Activated CD4-positive, alpha-beta T cell treated with anti-CD3 and anti-CD28 coated beads, Interleukin-2, amount 10 ng/mL, durations not matched to agents 7 days and 5 days (primary cell): ENCODE measurements around the gene PINK1. TPM values are rescaled to one million over a fixed set of nuclear protein-coding genes. Genes with fewer than 3 reads are reported as not detected.
"Not testable (repeated sequence)": the region's sequence is repeated elsewhere in the genome, so short reads cannot be mapped to it uniquely, and the experiment has no call there.

Experiments used
- CTCF ChIA-PET: fragments of 350-600 bp; sonication (Branson Sonifier 250); formaldehyde crosslinking; loops from one replicate; lab custom pipeline; 2021; ENCODE audit warnings: antibody characterized with exemption; lab: Charles Lee
- POLR2A ChIA-PET: fragments of 350-600 bp; sonication (Branson Sonifier 250); formaldehyde crosslinking; loops from one replicate; lab custom pipeline; 2021; ENCODE audit warnings: antibody characterized with exemption; lab: Charles Lee
- DNase-seq: peaks from one replicate; pipeline ENCODE4 v3.0.0-alpha.2; 2020
- H3K27ac Mint-ChIP-seq: one replicate; pipeline ENCODE4 v1.8.0; 2021; ENCODE audit warnings: mild to moderate bottlenecking, moderate library complexity, mixed read lengths
- H3K27me3 Mint-ChIP-seq: one replicate; pipeline ENCODE4 v1.8.0; 2021; ENCODE audit warnings: mixed read lengths
- H3K36me3 Mint-ChIP-seq: one replicate; pipeline ENCODE4 v1.8.0; 2021; ENCODE audit warnings: low read depth, mixed read lengths
- H3K4me1 Mint-ChIP-seq: one replicate; pipeline ENCODE4 v1.8.0; 2021; ENCODE audit warnings: mixed read lengths
- H3K4me3 Mint-ChIP-seq: one replicate; pipeline ENCODE4 v1.8.0; 2021; ENCODE audit warnings: mild to moderate bottlenecking, moderate library complexity, mixed read lengths
- H3K9me3 Mint-ChIP-seq: one replicate; pipeline ENCODE4 v1.8.0; 2021; ENCODE audit warnings: mixed read lengths
- total RNA-seq, 2 experiments: library from RNA; stranded (reverse); gene quantifications; one replicate each; pipeline ENCODE4 v1.2.3, GENCODE V29; 2021

The PINK1 gene
- total RNA-seq, 2 experiments from 2014 or later = 3.1 to 4.1 TPM

- no peak overlapping the region for H3K4me3 Mint-ChIP-seq
- H3K27ac Mint-ChIP-seq = no peak overlapping the region
- CTCF ChIA-PET = interaction anchor here (0.8 kb wide), 1 partner anchor 9 kb away, joined by 3 read pairs; no protein-coding TSS in a partner anchor
Observed at GRCh38 chr1:20600156-20600555, 33.1 kb upstream of the PINK1 start.

GRCh38 chr1:20601129-20601825 is 32.0 kb upstream of the PINK1 start:
- Mint-ChIP-seq H3K4me3 (no peak overlapping the region), H3K27me3 (peaks cover 2% of the 10 kb centered on the region), H3K36me3 (no peaks in the 10 kb centered on the region), H3K4me1 (no peaks in the 10 kb centered on the region), H3K27ac (no peak overlapping the region), H3K9me3 (no peaks in the 10 kb centered on the region)
- ChIA-PET POLR2A (no interaction called here), CTCF (interaction anchor here (0.8 kb wide), 1 partner anchor 8 kb away, joined by 3 read pairs; no protein-coding TSS in a partner anchor)
- DNase-seq = no peak

More at GRCh38 chr1:20600156-20600555, 33.1 kb upstream of the PINK1 start:
- POLR2A ChIA-PET = no interaction called here
- Mint-ChIP-seq H3K36me3 (no peaks in the 10 kb centered on the region), H3K9me3 (no peaks in the 10 kb centered on the region), H3K27me3 (peaks cover 2% of the 10 kb centered on the region), H3K4me1 (no peaks in the 10 kb centered on the region)
- DNase-seq = no peak

- Mint-ChIP-seq H3K4me1 (no peaks in the 10 kb centered on the region), H3K27me3 (peaks cover 2% of the 10 kb centered on the region), H3K9me3 (no peaks in the 10 kb centered on the region), H3K36me3 (no peaks in the 10 kb centered on the region), H3K4me3 (no peak overlapping the region), H3K27ac (no peak overlapping the region)
- CTCF ChIA-PET = no interaction called here
- no peak for DNase-seq
- POLR2A ChIA-PET = no interaction called here
Observed at GRCh38 chr1:20602851-20603450, 30.3 kb upstream of the PINK1 start.

GRCh38 chr1:20603504-20604464 is 29.5 kb upstream of the PINK1 start:
- CTCF ChIA-PET = no interaction called here
- no peak for DNase-seq
- Mint-ChIP-seq H3K27me3 (peaks cover 2% of the 10 kb centered on the region), H3K9me3 (no peaks in the 10 kb centered on the region), H3K4me1 (no peaks in the 10 kb centered on the region), H3K27ac (no peak overlapping the region), H3K36me3 (no peaks in the 10 kb centered on the region), H3K4me3 (no peak overlapping the region)
- POLR2A ChIA-PET = no interaction called here

- H3K9me3 Mint-ChIP-seq = no peaks in the 10 kb centered on the region
- no peaks in the 10 kb centered on the region for H3K4me1 Mint-ChIP-seq
- peaks cover 2% of the 10 kb centered on the region for H3K27me3 Mint-ChIP-seq
- no peak overlapping the region for H3K4me3 Mint-ChIP-seq
- no peak overlapping the region for H3K27ac Mint-ChIP-seq
- no peaks in the 10 kb centered on the region for H3K36me3 Mint-ChIP-seq
- DNase-seq = no peak
- POLR2A ChIA-PET = no interaction called here
- CTCF ChIA-PET = no interaction called here
Observed at GRCh38 chr1:20604678-20605077, 28.6 kb upstream of the PINK1 start.

- H3K9me3 Mint-ChIP-seq, H3K4me1 Mint-ChIP-seq, DNase-seq, H3K27ac Mint-ChIP-seq, H3K36me3 Mint-ChIP-seq, CTCF ChIA-PET, H3K4me3 Mint-ChIP-seq, H3K27me3 Mint-ChIP-seq, POLR2A ChIA-PET: not testable (repeated sequence)
Observed at GRCh38 chr1:20606801-20607570, 26.3 kb upstream of the PINK1 start.

GRCh38 chr1:20609541-20609940 is 23.7 kb upstream of the PINK1 start:
- H3K4me1 Mint-ChIP-seq = no peaks in the 10 kb centered on the region
- H3K27ac Mint-ChIP-seq = no peak overlapping the region
- H3K27me3 Mint-ChIP-seq = no peaks in the 10 kb centered on the region
- DNase-seq = no peak
- POLR2A ChIA-PET = no interaction called here
- CTCF ChIA-PET = interaction anchor here (0.6 to 1.6 kb wide), 3 partner anchors 9 to 141 kb away, joined by 3 to 6 read pairs (median 4); no protein-coding TSS in a partner anchor
- H3K4me3 Mint-ChIP-seq = no peak overlapping the region
- no peaks in the 10 kb centered on the region for H3K9me3 Mint-ChIP-seq
- no peaks in the 10 kb centered on the region for H3K36me3 Mint-ChIP-seq

GRCh38 chr1:20610970-20611369 is 22.3 kb upstream of the PINK1 start:
- CTCF ChIA-PET = no interaction called here
- Mint-ChIP-seq H3K36me3 (no peaks in the 10 kb centered on the region), H3K4me3 (no peak overlapping the region), H3K27me3 (no peaks in the 10 kb centered on the region), H3K9me3 (no peaks in the 10 kb centered on the region), H3K4me1 (no peaks in the 10 kb centered on the region), H3K27ac (no peak overlapping the region)
- POLR2A ChIA-PET = no interaction called here
- DNase-seq = no peak

GRCh38 chr1:20611652-20612051 is 21.6 kb upstream of the PINK1 start:
- Mint-ChIP-seq H3K36me3 (no peaks in the 10 kb centered on the region), H3K27me3 (no peaks in the 10 kb centered on the region), H3K4me3 (no peak overlapping the region), H3K9me3 (no peaks in the 10 kb centered on the region), H3K4me1 (no peaks in the 10 kb centered on the region), H3K27ac (no peak overlapping the region)
- DNase-seq = no peak
- POLR2A ChIA-PET = no interaction called here
- CTCF ChIA-PET = interaction anchor here (0.5 kb wide), 1 partner anchor 934 kb away, joined by 3 read pairs; no protein-coding TSS in a partner anchor

GRCh38 chr1:20612221-20612746 is 21.0 kb upstream of the PINK1 start:
- H3K4me1 Mint-ChIP-seq = no peaks in the 10 kb centered on the region
- H3K9me3 Mint-ChIP-seq = no peaks in the 10 kb centered on the region
- H3K27me3 Mint-ChIP-seq = no peaks in the 10 kb centered on the region
- no peak overlapping the region for H3K4me3 Mint-ChIP-seq
- no peaks in the 10 kb centered on the region for H3K36me3 Mint-ChIP-seq
- H3K27ac Mint-ChIP-seq = no peak overlapping the region
- ChIA-PET CTCF (interaction anchor here (0.5 kb wide), 1 partner anchor 935 kb away, joined by 3 read pairs; no protein-coding TSS in a partner anchor), POLR2A (no interaction called here)
- DNase-seq = no peak

GRCh38 chr1:20614131-20614579 is 19.1 kb upstream of the PINK1 start:
- Mint-ChIP-seq H3K36me3 (no peaks in the 10 kb centered on the region), H3K4me3 (no peak overlapping the region), H3K4me1 (no peaks in the 10 kb centered on the region), H3K27ac (no peak overlapping the region), H3K9me3 (no peaks in the 10 kb centered on the region), H3K27me3 (peaks cover 2% of the 10 kb centered on the region)
- DNase-seq = no peak
- POLR2A ChIA-PET = no interaction called here
- CTCF ChIA-PET = no interaction called here
